ENCODE data around the gene KMT5B. TPM values are rescaled to one million over a fixed set of nuclear protein-coding genes. Genes with fewer than 3 reads are reported as not detected.
A peak's percentile ranks its signal among the peaks of the same experiment; 100 is the strongest.

Gene KMT5B
- total and polyA plus RNA-seq, 2 of the 13 experiments (the other 11 are each of a cell fraction or from before 2014, with no cell fraction given), result 17.6 to 23.7 TPM

DNA sequence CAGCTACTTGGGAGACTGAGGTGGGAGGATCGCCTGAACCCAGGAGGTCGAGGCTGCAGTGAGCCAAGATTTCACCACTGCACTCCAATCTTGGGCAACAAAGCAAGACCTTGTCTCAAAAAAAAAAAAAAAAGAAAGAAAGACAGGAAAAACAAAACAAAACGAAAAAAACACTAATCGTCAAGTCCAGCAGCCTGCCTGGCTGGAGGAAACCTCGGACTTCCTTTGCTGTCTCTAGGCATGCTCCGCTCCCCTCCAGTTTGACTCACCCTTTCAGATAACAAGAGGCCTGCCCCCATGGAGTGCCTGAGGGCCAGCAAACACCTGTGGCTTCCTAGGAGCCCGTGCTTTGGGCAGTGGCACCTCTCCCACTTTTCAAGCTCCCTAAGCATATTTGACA lies 63.1 kb downstream of the KMT5B start:
- Histone ChIP-seq H3K4me2 (ENCODE audit: low read depth, low read length) (peak overlapping the region; percentile 15; the same call in 1 of the 2 replicates), H3K9ac (ENCODE audit: insufficient read depth, low read depth, low read length) (peak overlapping the region; percentile 2; the same call in 1 of the 2 replicates), H3K79me2 (ENCODE audit: insufficient read depth, low read length) (no peaks in the 10 kb centered on the region), H3K4me3 (replicated peaks in 1 of 3; ENCODE audit: insufficient read depth in 1 of 3, low read depth in 2 of 3, low read length in 3 of 3) (no peak overlapping the region), H3K36me3 (replicated peaks in 1 of 2; ENCODE audit: control insufficient read depth in 1 of 2, insufficient read depth in 2 of 2, low read length in 2 of 2) (no peaks in the 10 kb centered on the region), H2AFZ (ENCODE audit: low read length) (no peak overlapping the region), H4K20me1 (ENCODE audit: insufficient read depth, low read length) (no peaks in the 10 kb centered on the region), H3K9me3 (ENCODE audit: low read length) (no peaks in the 10 kb centered on the region), H3K27me3 (ENCODE audit: control insufficient read depth in 1 of 2, insufficient read depth in 2 of 2, low read length in 2 of 2) (no peaks in the 10 kb centered on the region; a peak in 1 of 5 replicates), H3K4me1 (ENCODE audit: insufficient read depth, low read length) (peaks cover 80% of the 10 kb centered on the region), H3K27ac (ENCODE audit: extremely low read length, insufficient read depth, low read length) (peak overlapping the region; percentile 15)
- 0 out of 2 replicates have a peak, but pooled peaks have one; percentile 26 for TF ChIP-seq GATAD2A (CRISPR knock-in tag; IDR thresholded peaks at IDR 0.05)
- TF ChIP-seq ZNF430 (CRISPR knock-in tag; IDR thresholded peaks at IDR 0.05), result peak; percentile 82
- TF ChIP-seq ZNF687 (CRISPR knock-in tag; IDR thresholded peaks at IDR 0.05), result peak; percentile 35; the same call in 1 of the 2 replicates
- TF ChIP-seq ZNF770 (CRISPR knock-in tag; IDR thresholded peaks at IDR 0.05), result peak; percentile 46; the same call in 1 of the 2 replicates
- no peak for TF ChIP-seq ZNF737 (CRISPR knock-in tag; IDR thresholded peaks at IDR 0.05; ENCODE audit: borderline replicate concordance)
- TF ChIP-seq, protein P1, sequence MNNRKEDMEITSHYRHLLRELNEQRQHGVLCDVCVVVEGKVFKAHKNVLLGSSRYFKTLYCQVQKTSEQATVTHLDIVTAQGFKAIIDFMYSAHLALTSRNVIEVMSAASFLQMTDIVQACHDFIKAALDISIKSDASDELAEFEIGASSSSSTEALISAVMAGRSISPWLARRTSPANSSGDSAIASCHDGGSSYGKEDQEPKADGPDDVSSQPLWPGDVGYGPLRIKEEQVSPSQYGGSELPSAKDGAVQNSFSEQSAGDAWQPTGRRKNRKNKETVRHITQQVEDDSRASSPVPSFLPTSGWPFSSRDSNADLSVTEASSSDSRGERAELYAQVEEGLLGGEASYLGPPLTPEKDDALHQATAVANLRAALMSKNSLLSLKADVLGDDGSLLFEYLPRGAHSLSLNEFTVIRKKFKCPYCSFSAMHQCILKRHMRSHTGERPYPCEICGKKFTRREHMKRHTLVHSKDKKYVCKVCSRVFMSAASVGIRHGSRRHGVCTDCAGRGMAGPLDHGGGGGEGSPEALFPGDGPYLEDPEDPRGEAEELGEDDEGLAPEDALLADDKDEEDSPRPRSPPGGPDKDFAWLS (CRISPR knock-in tag; IDR thresholded peaks at IDR 0.05; ENCODE audit: borderline replicate concordance), result no peak
- TF ChIP-seq FOSL2 (CRISPR knock-in tag; IDR thresholded peaks at IDR 0.05), result peak; percentile 12; the same call in 1 of the 2 replicates
- TF ChIP-seq CEBPB (IDR thresholded peaks at IDR 0.05; ENCODE audit: borderline replicate concordance, low read depth, low read length), result peak; percentile 48; the same call in 1 of the 2 replicates
- TF ChIP-seq, protein P2, sequence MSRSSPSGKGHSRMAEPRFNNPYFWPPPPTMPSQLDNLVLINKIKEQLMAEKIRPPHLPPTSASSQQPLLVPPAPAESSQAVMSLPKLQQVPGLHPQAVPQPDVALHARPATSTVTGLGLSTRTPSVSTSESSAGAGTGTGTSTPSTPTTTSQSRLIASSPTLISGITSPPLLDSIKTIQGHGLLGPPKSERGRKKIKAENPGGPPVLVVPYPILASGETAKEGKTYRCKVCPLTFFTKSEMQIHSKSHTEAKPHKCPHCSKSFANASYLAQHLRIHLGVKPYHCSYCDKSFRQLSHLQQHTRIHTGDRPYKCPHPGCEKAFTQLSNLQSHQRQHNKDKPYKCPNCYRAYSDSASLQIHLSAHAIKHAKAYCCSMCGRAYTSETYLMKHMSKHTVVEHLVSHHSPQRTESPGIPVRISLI (CRISPR knock-in tag; IDR thresholded peaks at IDR 0.05; ENCODE audit: borderline replicate concordance), result peak; percentile 48; the same call in 1 of the 2 replicates
- BruUV-seq (replicated peaks), result no TSS peak
- ATAC-seq, result no peak
- POLR2A ChIA-PET, result interaction anchor here (1.5 to 6.6 kb wide), 3 partner anchors 22 to 50 kb away, joined by 3 to 98 read pairs (median 14); partner anchors contain the start of gene CHKA
- 27% methylated on average over 6 of the region's 7 CpGs for WGBS (ENCODE audit: low lambda C conversion rate)
- no peak for FAIRE-seq
- DNase-seq (ENCODE audit: low spot score), result peak; percentile 46
- in situ Hi-C loops (cut with HindIII; ENCODE audit: extremely low pct_ligation_motif_present, low pct_unique_long_range_greater_than_20kb) (no loop called here), intact Hi-C loops (cut with micrococcal nuclease; ENCODE audit: unreplicated experiment) (no loop called here)
- CTCF ChIA-PET (ENCODE audit: low intra/inter-chr PET ratio, low total read pairs), result no interaction called here

All from HepG2 (cell line).